C4-2B (cell line): ENCODE results near the gene BTBD9.

Experiments used
- CTCF ChIP-seq: fragments of 450-650 bp; conservative IDR thresholded peaks from 2 replicates; pipeline ENCODE4 v1.5.1; 2017; ENCODE audit warnings: mild to moderate bottlenecking
- ZFX ChIP-seq: fragments of 450-650 bp; IDR thresholded peaks from 2 replicates; pipeline ENCODE4 v1.6.1; 2017

- TF ChIP-seq CTCF (no peak), ZFX (no peak)
Observed at GRCh38 chr6:38403548-38403947, 236.2 kb downstream of the BTBD9 start.
